Measurements from ENCODE around the gene ALK.

DNA sequence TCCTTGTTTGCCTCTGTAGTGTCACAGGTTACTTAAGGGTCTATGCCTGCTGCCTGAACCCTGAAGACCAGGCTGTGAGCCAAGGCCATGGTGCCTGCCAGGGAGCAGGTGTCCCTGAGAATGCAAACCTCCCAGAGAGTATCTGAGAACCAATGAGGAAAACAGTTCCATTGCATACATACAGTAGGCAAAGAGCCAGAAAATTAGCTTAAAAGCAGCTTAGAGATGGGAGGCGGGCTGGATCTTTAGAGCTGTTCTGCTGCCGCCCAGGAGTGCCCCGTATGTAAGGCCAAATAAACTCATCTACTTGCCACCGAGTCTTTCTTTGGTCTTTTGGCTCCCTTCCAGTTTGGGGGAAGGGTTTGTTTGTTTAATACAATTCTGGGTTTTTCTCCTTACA, 478.2 kb downstream of the ALK start:
- no peak for TF ChIP-seq ZNF416 (tag by site-specific recombination; IDR thresholded peaks at IDR 0.05)
- TF ChIP-seq, protein P1, sequence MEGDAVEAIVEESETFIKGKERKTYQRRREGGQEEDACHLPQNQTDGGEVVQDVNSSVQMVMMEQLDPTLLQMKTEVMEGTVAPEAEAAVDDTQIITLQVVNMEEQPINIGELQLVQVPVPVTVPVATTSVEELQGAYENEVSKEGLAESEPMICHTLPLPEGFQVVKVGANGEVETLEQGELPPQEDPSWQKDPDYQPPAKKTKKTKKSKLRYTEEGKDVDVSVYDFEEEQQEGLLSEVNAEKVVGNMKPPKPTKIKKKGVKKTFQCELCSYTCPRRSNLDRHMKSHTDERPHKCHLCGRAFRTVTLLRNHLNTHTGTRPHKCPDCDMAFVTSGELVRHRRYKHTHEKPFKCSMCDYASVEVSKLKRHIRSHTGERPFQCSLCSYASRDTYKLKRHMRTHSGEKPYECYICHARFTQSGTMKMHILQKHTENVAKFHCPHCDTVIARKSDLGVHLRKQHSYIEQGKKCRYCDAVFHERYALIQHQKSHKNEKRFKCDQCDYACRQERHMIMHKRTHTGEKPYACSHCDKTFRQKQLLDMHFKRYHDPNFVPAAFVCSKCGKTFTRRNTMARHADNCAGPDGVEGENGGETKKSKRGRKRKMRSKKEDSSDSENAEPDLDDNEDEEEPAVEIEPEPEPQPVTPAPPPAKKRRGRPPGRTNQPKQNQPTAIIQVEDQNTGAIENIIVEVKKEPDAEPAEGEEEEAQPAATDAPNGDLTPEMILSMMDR (tag by site-specific recombination; IDR thresholded peaks at IDR 0.05), result no peak
- TF ChIP-seq MZF1 (tag by site-specific recombination; IDR thresholded peaks at IDR 0.05; ENCODE audit: borderline replicate concordance), result no peak
- no peak for TF ChIP-seq ZNF24 (tag by site-specific recombination; IDR thresholded peaks at IDR 0.05)
- no peak for TF ChIP-seq ZNF184 (tag by site-specific recombination; IDR thresholded peaks at IDR 0.05)
- TF ChIP-seq, protein P2, sequence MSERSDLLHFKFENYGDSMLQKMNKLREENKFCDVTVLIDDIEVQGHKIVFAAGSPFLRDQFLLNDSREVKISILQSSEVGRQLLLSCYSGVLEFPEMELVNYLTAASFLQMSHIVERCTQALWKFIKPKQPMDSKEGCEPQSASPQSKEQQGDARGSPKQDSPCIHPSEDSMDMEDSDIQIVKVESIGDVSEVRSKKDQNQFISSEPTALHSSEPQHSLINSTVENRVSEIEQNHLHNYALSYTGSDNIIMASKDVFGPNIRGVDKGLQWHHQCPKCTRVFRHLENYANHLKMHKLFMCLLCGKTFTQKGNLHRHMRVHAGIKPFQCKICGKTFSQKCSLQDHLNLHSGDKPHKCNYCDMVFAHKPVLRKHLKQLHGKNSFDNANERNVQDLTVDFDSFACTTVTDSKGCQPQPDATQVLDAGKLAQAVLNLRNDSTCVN (tag by site-specific recombination; optimal IDR thresholded peaks at IDR 0.05), result no peak
- no peak for TF ChIP-seq WT1 (tag by site-specific recombination; IDR thresholded peaks at IDR 0.05)

All from HEK293 (cell line).